OCI-LY1 (cell line): Measurements from ENCODE around the gene AADAT.

ENCODE experiments used
- H2AFZ ChIP-seq: fragments of 200-600 bp; sonication (generic), shearing (Covaris generic); 2 replicates; pipeline ENCODE4 v1.6.0; 2014; ENCODE audit warnings: antibody characterized with exemption, mild to moderate bottlenecking, low read length
- H3F3A ChIP-seq: fragments of 200-600 bp; sonication (generic), shearing (Covaris generic); 2 replicates; pipeline ENCODE4 v1.6.0; 2014; ENCODE audit warnings: mild to moderate bottlenecking, antibody characterized with exemption, low read length, moderate library complexity; ENCODE audit not compliant: insufficient read depth
- H3K27ac ChIP-seq: fragments of 200-600 bp; sonication (generic); 2 replicates; pipeline ENCODE4 v1.5.1; 2014; ENCODE audit warnings: low read length, mixed run types, mild to moderate bottlenecking, low read depth; ENCODE audit not compliant: poor library complexity, severe bottlenecking
- H3K27me3 ChIP-seq: fragments of 200-600 bp; sonication (generic); 2 replicates; pipeline ENCODE4 v1.6.0; 2014; ENCODE audit warnings: antibody characterized with exemption, mild to moderate bottlenecking, low read length, moderate library complexity; ENCODE audit not compliant: insufficient read depth
- H3K36me3 ChIP-seq: fragments of 200-600 bp; sonication (generic); 2 replicates; pipeline ENCODE4 v1.6.1; 2014; ENCODE audit warnings: mild to moderate bottlenecking, antibody characterized with exemption, low read length, moderate library complexity, mixed read lengths; ENCODE audit not compliant: insufficient read depth
- H3K4me1 ChIP-seq: fragments of 200-600 bp; sonication (generic); 2 replicates; pipeline ENCODE4 v1.5.1; 2014; ENCODE audit warnings: mild to moderate bottlenecking, low read length, moderate library complexity; ENCODE audit not compliant: insufficient read depth, severe bottlenecking
- H3K4me2 ChIP-seq: fragments of 200-600 bp; sonication (generic), shearing (Covaris generic); 2 replicates; pipeline ENCODE4 v1.6.1; 2014; ENCODE audit warnings: low read length
- H3K4me3 ChIP-seq: fragments of 200-600 bp; sonication (generic); 2 replicates; pipeline ENCODE4 v1.5.1; 2014; ENCODE audit warnings: low read length, low read depth, mild to moderate bottlenecking, mixed read lengths; ENCODE audit not compliant: poor library complexity, severe bottlenecking
- H3K79me2 ChIP-seq: fragments of 200-600 bp; shearing (Covaris generic); 2 replicates; pipeline ENCODE4 v1.6.1; 2016; ENCODE audit warnings: mixed run types, low read length, mixed read lengths; ENCODE audit not compliant: insufficient read depth
- H3K9ac ChIP-seq: fragments of 200-600 bp; sonication (generic), shearing (Covaris generic); 2 replicates; pipeline ENCODE4 v1.6.1; 2014; ENCODE audit warnings: mild to moderate bottlenecking, low read length, mixed read lengths
- H3K9me2 ChIP-seq: fragments of 200-600 bp; sonication (generic), shearing (Covaris generic); 2 replicates; pipeline ENCODE4 v1.6.1; 2014; ENCODE audit warnings: low read depth, mild to moderate bottlenecking, low read length, mixed read lengths
- H3K9me3 ChIP-seq: fragments of 200-600 bp; shearing (Covaris generic); 2 replicates; pipeline ENCODE4 v1.6.1; 2014; ENCODE audit warnings: low read length, mixed read lengths
- H4K20me1 ChIP-seq: fragments of 200-600 bp; sonication (generic), shearing (Covaris generic); 2 replicates; pipeline ENCODE4 v1.6.0; 2016; ENCODE audit warnings: mild to moderate bottlenecking, low read length; ENCODE audit not compliant: insufficient read depth
- CTCF ChIP-seq: fragments of 200-600 bp; sonication (generic), shearing (Covaris generic); IDR thresholded peaks from 2 replicates; pipeline ENCODE4 v1.5.1; 2017; ENCODE audit warnings: mild to moderate bottlenecking, antibody characterized with exemption, low read length, moderate library complexity, mixed read lengths
- EZH2 ChIP-seq: fragments of 200-600 bp; sonication (generic), shearing (Covaris generic); IDR thresholded peaks from 2 replicates; pipeline ENCODE4 v1.8.0; 2017; ENCODE audit warnings: borderline replicate concordance, mixed run types, mild to moderate bottlenecking, antibody characterized with exemption, low read length, moderate library complexity, mixed read lengths

The AADAT gene

DNA sequence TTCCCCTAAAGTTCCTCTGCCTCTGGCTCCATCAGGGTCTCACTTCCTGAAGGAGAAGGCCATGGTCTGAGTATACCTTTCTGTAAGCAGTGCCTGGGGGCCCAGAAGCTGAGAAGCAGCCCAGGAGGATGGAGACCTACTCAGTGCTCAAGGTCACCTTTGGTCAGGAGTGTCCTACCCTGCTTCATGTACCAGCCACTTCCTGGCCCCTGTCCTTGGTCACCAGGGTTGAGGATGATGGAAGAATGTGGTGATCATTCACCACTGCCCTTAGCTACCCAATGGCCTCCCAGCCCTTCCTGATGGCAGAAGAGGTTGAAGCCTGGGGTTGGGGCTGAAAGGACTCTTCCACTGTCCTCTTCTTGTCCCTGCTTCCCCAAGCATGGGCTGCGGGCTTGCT, 54.5 kb downstream of the AADAT start:
- Histone ChIP-seq H3F3A (no peaks in the 10 kb centered on the region), H3K9me2 (no peaks in the 10 kb centered on the region), H3K9ac (no peak overlapping the region), H3K4me3 (no peak overlapping the region), H3K27ac (no peak overlapping the region), H3K36me3 (no peaks in the 10 kb centered on the region), H3K4me2 (no peak overlapping the region), H4K20me1 (no peaks in the 10 kb centered on the region), H3K27me3 (no peaks in the 10 kb centered on the region), H3K79me2 (no peaks in the 10 kb centered on the region), H2AFZ (no peak overlapping the region), H3K4me1 (no peaks in the 10 kb centered on the region), H3K9me3 (no peaks in the 10 kb centered on the region)
- no peak for TF ChIP-seq EZH2
- no peak for TF ChIP-seq CTCF

DNA sequence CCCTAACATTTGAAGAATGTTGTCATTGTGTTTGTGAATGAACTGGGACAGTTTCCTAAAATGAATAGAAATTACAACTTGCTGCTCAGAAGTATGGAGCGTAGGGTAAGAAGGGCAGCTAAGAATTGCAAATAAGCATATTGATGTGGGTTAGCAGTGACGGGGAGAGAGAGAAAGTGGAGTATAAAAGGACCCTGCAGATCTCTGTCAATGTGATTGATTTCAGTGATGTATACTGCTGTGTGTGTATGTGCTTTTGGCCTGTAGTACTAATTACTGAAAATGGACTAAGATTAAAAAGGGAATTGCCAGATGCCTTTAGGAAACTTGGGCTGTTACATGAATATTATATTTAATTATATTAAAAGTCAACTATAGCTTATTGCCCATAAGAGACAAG, 55.8 kb downstream of the AADAT start:
- TF ChIP-seq CTCF (no peak), EZH2 (no peak)
- H2AFZ ChIP-seq = no peak overlapping the region
- no peak overlapping the region for H3K4me3 ChIP-seq
- no peak overlapping the region for H3K4me2 ChIP-seq
- H3K27me3 ChIP-seq = no peaks in the 10 kb centered on the region
- H3K27ac ChIP-seq = no peak overlapping the region
- H3K79me2 ChIP-seq = no peaks in the 10 kb centered on the region
- H4K20me1 ChIP-seq = no peaks in the 10 kb centered on the region
- no peaks in the 10 kb centered on the region for H3K4me1 ChIP-seq
- no peaks in the 10 kb centered on the region for H3K9me2 ChIP-seq
- H3K36me3 ChIP-seq = no peaks in the 10 kb centered on the region
- no peaks in the 10 kb centered on the region for H3K9me3 ChIP-seq
- H3F3A ChIP-seq = no peaks in the 10 kb centered on the region
- H3K9ac ChIP-seq = no peak overlapping the region

- H4K20me1 ChIP-seq = no peaks in the 10 kb centered on the region
- H3K9me3 ChIP-seq = no peaks in the 10 kb centered on the region
- H2AFZ ChIP-seq = no peak overlapping the region
- no peak overlapping the region for H3K9ac ChIP-seq
- no peak overlapping the region for H3K27ac ChIP-seq
- TF ChIP-seq CTCF = no peak
- TF ChIP-seq EZH2 = no peak
- no peaks in the 10 kb centered on the region for H3K4me1 ChIP-seq
- H3K9me2 ChIP-seq = no peaks in the 10 kb centered on the region
- H3K36me3 ChIP-seq = no peaks in the 10 kb centered on the region
- no peak overlapping the region for H3K4me3 ChIP-seq
- H3K79me2 ChIP-seq = no peaks in the 10 kb centered on the region
- no peaks in the 10 kb centered on the region for H3K27me3 ChIP-seq
- H3K4me2 ChIP-seq = no peak overlapping the region
- H3F3A ChIP-seq = no peaks in the 10 kb centered on the region
These were observed 59.6 kb downstream of the AADAT start for GRCh38 chr4:170030121-170030520.
